Measurements from ENCODE around the gene LIME1.

Gene LIME1

DNA sequence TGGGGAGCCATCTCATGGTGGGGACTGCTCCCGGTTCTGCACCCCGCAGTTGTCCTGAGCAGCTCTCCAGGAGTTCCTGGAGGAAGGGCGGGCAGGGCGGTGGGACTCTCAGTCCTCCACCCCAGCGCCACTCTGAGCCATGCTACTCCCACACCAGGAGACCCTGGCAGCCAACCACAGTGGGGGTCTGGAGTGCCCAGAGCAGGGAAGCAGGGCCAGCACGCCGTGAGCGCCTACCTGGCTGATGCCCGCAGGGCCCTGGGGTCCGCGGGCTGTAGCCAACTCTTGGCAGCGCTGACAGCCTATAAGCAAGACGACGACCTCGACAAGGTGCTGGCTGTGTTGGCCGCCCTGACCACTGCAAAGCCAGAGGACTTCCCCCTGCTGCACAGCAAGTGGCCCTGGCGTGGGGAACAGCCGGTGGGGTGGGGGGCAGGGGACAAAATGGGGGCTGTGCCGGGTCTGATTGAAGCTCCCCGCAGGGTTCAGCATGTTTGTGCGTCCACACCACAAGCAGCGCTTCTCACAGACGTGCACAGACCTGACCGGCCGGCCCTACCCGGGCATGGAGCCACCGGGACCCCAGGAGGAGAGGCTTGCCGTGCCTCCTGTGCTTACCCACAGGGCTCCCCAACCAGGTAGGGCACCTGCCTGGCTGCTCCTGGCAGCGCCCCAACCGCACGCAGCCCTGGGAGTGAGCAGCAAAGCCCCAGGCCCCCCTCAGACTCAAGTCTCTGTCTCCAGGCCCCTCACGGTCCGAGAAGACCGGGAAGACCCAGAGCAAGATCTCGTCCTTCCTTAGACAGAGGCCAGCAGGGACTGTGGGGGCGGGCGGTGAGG is 41.7 kb upstream of the LIME1 start:
- H3K4me3 ChIP-seq (ENCODE audit: low read length), result no peak overlapping the region
- DNase-seq (ENCODE audit: low read depth), result peak; percentile 39
- TF ChIP-seq, protein P1, sequence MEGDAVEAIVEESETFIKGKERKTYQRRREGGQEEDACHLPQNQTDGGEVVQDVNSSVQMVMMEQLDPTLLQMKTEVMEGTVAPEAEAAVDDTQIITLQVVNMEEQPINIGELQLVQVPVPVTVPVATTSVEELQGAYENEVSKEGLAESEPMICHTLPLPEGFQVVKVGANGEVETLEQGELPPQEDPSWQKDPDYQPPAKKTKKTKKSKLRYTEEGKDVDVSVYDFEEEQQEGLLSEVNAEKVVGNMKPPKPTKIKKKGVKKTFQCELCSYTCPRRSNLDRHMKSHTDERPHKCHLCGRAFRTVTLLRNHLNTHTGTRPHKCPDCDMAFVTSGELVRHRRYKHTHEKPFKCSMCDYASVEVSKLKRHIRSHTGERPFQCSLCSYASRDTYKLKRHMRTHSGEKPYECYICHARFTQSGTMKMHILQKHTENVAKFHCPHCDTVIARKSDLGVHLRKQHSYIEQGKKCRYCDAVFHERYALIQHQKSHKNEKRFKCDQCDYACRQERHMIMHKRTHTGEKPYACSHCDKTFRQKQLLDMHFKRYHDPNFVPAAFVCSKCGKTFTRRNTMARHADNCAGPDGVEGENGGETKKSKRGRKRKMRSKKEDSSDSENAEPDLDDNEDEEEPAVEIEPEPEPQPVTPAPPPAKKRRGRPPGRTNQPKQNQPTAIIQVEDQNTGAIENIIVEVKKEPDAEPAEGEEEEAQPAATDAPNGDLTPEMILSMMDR (IDR thresholded peaks at IDR 0.05; ENCODE audit: insufficient read depth, low read depth, low read length, missing control alignments), result no peak

DNA sequence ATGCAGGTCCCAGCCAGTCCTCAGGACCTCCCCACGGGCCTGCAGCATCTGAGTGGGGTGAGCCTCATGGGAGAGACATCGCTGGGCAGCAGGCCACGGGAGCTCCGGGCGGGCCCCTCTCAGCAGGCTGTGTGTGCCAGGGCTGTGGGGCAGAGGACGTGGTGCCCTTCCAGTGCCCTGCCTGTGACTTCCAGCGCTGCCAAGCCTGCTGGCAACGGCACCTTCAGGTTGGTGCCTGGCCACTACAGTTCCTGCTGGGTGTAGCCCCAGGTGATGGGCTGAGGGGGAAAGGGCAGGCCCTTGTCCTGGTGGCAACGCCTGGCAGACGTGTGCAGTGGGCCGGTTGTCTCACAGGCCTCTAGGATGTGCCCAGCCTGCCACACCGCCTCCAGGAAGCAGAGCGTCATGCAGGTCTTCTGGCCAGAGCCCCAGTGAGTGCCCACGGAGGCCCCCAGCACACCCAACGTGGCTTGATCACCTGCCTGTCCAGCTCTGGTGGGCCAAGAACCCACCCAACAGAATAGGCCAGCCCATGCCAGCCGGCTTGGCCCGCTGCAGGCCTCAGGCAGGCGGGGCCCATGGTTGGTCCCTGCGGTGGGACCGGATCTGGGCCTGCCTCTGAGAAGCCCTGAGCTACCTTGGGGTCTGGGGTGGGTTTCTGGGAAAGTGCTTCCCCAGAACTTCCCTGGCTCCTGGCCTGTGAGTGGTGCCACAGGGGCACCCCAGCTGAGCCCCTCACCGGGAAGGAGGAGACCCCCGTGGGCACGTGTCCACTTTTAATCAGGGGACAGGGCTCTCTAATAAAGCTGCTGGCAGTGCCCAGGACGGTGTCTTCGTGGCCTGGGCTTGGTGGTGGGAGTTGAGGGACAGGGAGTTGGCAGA is 40.8 kb upstream of the LIME1 start:
- no peak for DNase-seq (ENCODE audit: low read depth)
- TF ChIP-seq, protein P1 (IDR thresholded peaks at IDR 0.05; ENCODE audit: insufficient read depth, low read depth, low read length, missing control alignments), result no peak
- no peak overlapping the region for H3K4me3 ChIP-seq (ENCODE audit: low read length)

DNA sequence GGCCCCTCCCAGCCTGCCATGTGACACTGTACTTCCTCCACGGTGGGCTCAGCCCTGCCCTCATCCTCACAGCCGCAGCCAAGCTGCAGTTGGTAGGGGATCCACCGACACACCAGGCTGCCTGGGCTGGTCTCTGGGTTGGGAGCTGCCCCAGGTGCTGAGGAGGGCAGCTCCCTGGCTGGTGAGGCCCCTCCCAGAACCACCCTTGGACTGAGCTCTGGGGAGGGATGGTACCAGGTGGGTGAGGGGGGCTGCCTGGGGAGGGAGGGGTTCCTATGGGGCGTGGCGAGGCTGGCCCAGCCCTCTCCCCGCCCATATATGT is 40.2 kb upstream of the LIME1 start:
- TF ChIP-seq, protein P1 (IDR thresholded peaks at IDR 0.05; ENCODE audit: insufficient read depth, low read depth, low read length, missing control alignments), result no peak
- DNase-seq (ENCODE audit: low read depth), result peak; percentile 75
- H3K4me3 ChIP-seq (ENCODE audit: low read length), result no peak overlapping the region

DNA sequence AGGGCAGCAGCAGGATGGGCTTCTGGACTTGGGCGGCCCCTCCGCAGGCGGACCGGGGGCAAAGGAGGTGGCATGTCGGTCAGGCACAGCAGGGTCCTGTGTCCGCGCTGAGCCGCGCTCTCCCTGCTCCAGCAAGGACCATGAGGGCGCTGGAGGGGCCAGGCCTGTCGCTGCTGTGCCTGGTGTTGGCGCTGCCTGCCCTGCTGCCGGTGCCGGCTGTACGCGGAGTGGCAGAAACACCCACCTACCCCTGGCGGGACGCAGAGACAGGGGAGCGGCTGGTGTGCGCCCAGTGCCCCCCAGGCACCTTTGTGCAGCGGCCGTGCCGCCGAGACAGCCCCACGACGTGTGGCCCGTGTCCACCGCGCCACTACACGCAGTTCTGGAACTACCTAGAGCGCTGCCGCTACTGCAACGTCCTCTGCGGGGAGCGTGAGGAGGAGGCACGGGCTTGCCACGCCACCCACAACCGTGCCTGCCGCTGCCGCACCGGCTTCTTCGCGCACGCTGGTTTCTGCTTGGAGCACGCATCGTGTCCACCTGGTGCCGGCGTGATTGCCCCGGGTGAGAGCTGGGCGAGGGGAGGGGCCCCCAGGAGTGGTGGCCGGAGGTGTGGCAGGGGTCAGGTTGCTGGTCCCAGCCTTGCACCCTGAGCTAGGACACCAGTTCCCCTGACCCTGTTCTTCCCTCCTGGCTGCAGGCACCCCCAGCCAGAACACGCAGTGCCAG is 39.7 kb upstream of the LIME1 start, which contains the start of gene TNFRSF6B:
Gene TNFRSF6B, plus strand, starts transcription at position 25 of the 729 bp plus-strand sequence. Its CDS starts 116 bp downstream, at position 141.
- DNase-seq (ENCODE audit: low read depth), result peak; percentile 28
- TF ChIP-seq, protein P1 (IDR thresholded peaks at IDR 0.05; ENCODE audit: insufficient read depth, low read depth, low read length, missing control alignments), result no peak
- H3K4me3 ChIP-seq (ENCODE audit: low read length), result peak within 1 kb of the TSS; percentile 22

DNA sequence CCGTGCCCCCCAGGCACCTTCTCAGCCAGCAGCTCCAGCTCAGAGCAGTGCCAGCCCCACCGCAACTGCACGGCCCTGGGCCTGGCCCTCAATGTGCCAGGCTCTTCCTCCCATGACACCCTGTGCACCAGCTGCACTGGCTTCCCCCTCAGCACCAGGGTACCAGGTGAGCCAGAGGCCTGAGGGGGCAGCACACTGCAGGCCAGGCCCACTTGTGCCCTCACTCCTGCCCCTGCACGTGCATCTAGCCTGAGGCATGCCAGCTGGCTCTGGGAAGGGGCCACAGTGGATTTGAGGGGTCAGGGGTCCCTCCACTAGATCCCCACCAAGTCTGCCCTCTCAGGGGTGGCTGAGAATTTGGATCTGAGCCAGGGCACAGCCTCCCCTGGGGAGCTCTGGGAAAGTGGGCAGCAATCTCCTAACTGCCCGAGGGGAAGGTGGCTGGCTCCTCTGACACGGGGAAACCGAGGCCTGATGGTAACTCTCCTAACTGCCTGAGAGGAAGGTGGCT is 39.1 kb upstream of the LIME1 start:
- TF ChIP-seq, protein P1 (IDR thresholded peaks at IDR 0.05; ENCODE audit: insufficient read depth, low read depth, low read length, missing control alignments), result no peak
- H3K4me3 ChIP-seq (ENCODE audit: low read length), result no peak overlapping the region
- no peak for DNase-seq (ENCODE audit: low read depth)

DNA sequence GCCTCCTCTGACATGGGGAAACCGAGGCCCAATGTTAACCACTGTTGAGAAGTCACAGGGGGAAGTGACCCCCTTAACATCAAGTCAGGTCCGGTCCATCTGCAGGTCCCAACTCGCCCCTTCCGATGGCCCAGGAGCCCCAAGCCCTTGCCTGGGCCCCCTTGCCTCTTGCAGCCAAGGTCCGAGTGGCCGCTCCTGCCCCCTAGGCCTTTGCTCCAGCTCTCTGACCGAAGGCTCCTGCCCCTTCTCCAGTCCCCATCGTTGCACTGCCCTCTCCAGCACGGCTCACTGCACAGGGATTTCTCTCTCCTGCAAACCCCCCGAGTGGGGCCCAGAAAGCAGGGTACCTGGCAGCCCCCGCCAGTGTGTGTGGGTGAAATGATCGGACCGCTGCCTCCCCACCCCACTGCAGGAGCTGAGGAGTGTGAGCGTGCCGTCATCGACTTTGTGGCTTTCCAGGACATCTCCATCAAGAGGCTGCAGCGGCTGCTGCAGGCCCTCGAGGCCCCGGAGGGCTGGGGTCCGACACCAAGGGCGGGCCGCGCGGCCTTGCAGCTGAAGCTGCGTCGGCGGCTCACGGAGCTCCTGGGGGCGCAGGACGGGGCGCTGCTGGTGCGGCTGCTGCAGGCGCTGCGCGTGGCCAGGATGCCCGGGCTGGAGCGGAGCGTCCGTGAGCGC is 38.5 kb upstream of the LIME1 start:
- H3K4me3 ChIP-seq (ENCODE audit: low read length), result no peak overlapping the region
- peak; percentile 27 for DNase-seq (ENCODE audit: low read depth)

More for the DNA sequence above, 38.5 kb upstream of the LIME1 start:
- TF ChIP-seq, protein P1 (IDR thresholded peaks at IDR 0.05; ENCODE audit: insufficient read depth, low read depth, low read length, missing control alignments), result no peak

Data from epithelial cell of esophagus (primary cell).